ENCODE data around the gene LY6G5B. TPM values are rescaled to one million over a fixed set of nuclear protein-coding genes. Genes with fewer than 3 reads are reported as not detected.
"Not testable (repeated sequence)": the region's sequence is repeated elsewhere in the genome, so short reads cannot be mapped to it uniquely, and the experiment has no call there.

The LY6G5B gene
- total RNA-seq, 4 donors from 2014 or later = 0.10 to 9.3 (median 3.9) TPM

DNA sequence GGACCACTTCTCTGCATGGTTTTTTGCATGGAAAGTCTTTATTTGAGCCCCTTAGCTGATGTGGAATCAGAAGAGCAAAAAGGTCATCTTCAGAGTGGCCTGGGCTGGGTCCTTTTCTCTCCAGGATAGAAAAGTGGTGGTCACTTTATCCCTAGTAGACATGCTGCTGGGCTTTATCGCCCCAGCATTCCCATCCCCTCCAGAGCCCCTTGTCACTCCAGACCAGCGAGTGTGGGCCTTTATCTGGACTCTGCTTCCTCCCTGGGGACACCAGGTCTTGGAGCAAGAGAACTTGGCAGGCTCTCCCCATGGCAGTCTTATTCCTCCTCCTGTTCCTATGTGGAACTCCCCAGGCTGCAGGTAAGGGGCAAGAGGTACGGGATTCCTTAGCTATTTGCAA, 36.8 kb downstream of the LY6G5B start, which contains the start of gene LY6G6F:
Gene LY6G6F, plus strand, starts transcription at position 268 of the 400 bp plus-strand sequence. Its CDS starts 41 bp downstream, at position 309.
- H3K36me3 ChIP-seq = no peaks in the 10 kb centered on the region
- H3K4me1 ChIP-seq = peaks cover 4 to 16% (median 9%) of the 10 kb centered on the region in 3 donors
- peaks cover 8% of the 10 kb centered on the region for H3K27me3 ChIP-seq
- H3K4me3 ChIP-seq = no peak within 1 kb of the TSS
- no peaks in the 10 kb centered on the region for H3K9me3 ChIP-seq
- TF ChIP-seq EP300 (IDR thresholded peaks at IDR 0.05) (no peak), POLR2A (IDR thresholded peaks at IDR 0.05) (no peak), POLR2AphosphoS5 (IDR thresholded peaks at IDR 0.05) (no peak)
- TF ChIP-seq, protein P1, sequence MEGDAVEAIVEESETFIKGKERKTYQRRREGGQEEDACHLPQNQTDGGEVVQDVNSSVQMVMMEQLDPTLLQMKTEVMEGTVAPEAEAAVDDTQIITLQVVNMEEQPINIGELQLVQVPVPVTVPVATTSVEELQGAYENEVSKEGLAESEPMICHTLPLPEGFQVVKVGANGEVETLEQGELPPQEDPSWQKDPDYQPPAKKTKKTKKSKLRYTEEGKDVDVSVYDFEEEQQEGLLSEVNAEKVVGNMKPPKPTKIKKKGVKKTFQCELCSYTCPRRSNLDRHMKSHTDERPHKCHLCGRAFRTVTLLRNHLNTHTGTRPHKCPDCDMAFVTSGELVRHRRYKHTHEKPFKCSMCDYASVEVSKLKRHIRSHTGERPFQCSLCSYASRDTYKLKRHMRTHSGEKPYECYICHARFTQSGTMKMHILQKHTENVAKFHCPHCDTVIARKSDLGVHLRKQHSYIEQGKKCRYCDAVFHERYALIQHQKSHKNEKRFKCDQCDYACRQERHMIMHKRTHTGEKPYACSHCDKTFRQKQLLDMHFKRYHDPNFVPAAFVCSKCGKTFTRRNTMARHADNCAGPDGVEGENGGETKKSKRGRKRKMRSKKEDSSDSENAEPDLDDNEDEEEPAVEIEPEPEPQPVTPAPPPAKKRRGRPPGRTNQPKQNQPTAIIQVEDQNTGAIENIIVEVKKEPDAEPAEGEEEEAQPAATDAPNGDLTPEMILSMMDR (IDR thresholded peaks at IDR 0.05) = no peak
- H3K27ac ChIP-seq = no peak within 1 kb of the TSS
- no peak for ATAC-seq
- 60 to 80% methylated on average over 1 to 3 of the region's 3 CpGs for WGBS, 2 donors (ENCODE audit: low coverage in 1 of 2)

DNA sequence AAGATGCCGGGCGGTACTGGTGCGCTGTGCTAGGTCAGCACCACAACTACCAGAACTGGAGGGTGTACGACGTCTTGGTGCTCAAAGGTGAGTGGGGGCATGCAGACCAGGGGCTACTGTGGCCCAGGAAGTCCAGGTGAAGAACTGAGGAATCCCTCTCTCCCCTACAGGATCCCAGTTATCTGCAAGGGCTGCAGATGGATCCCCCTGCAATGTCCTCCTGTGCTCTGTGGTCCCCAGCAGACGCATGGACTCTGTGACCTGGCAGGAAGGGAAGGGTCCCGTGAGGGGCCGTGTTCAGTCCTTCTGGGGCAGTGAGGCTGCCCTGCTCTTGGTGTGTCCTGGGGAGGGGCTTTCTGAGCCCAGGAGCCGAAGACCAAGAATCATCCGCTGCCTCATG, 37.9 kb downstream of the LY6G5B start:
- Histone ChIP-seq H3K36me3 (no peaks in the 10 kb centered on the region), H3K27me3 (peaks cover 8% of the 10 kb centered on the region), H3K4me1 (peaks cover 0 to 7% (median 4%) of the 10 kb centered on the region in 3 donors), H3K9me3 (no peaks in the 10 kb centered on the region), H3K4me3 (no peak overlapping the region), H3K27ac (no peak overlapping the region)
- WGBS, 2 donors (ENCODE audit: low coverage in 1 of 2) = 100% methylated on average over 1 to 2 of the region's 10 CpGs
- TF ChIP-seq EP300 (IDR thresholded peaks at IDR 0.05) (no peak), POLR2AphosphoS5 (IDR thresholded peaks at IDR 0.05) (no peak), POLR2A (IDR thresholded peaks at IDR 0.05) (no peak)
- TF ChIP-seq, protein P1 (IDR thresholded peaks at IDR 0.05) = no peak
- ATAC-seq = no peak

- no peak for ATAC-seq
- Histone ChIP-seq H3K27ac (no peak overlapping the region), H3K4me3 (no peak overlapping the region), H3K4me1 (peaks cover 0 to 7% (median 4%) of the 10 kb centered on the region in 3 donors), H3K9me3 (no peaks in the 10 kb centered on the region), H3K36me3 (no peaks in the 10 kb centered on the region), H3K27me3 (peaks cover 8% of the 10 kb centered on the region)
- no peak for TF ChIP-seq EP300 (IDR thresholded peaks at IDR 0.05)
- TF ChIP-seq, protein P1 (IDR thresholded peaks at IDR 0.05) = no peak
- no peak for TF ChIP-seq POLR2A (IDR thresholded peaks at IDR 0.05)
- no peak for TF ChIP-seq POLR2AphosphoS5 (IDR thresholded peaks at IDR 0.05)
- 83 to 96% methylated on average over 2 to 3 of the region's 3 CpGs for WGBS, 2 donors (ENCODE audit: low coverage in 1 of 2)
Observed at GRCh38 chr6:31708224-31708623, 38.4 kb downstream of the LY6G5B start.

DNA sequence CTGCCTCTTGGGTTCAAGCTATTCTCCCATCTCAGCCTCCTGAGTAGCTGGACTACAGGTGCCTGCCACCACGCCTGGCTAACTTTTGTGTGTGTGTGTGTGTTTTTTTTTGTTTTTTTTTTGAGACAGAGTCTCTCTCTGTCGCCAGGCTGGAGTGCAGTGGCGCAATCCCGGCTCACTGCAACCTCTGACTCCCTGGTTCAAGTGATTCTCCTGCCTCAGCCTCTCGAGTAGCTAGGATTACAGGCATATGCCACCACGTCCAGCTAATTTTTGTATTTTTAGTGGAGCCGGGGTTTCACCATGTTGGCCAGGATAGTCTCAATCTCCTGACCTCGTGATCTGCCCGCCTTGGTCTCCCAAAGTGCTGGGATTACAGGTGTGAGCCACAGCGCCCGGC, 39.4 kb downstream of the LY6G5B start:
- not testable (repeated sequence) for H3K36me3 ChIP-seq, H3K4me3 ChIP-seq, H3K4me1 ChIP-seq, H3K27me3 ChIP-seq, H3K9me3 ChIP-seq, ATAC-seq, H3K27ac ChIP-seq
- WGBS, 2 donors (ENCODE audit: low coverage in 1 of 2) = 81% methylated on average over 5 of the region's 11 CpGs; no CpG with 5 or more reads in 1 of the 2 donors

- Histone ChIP-seq H3K27me3 (peaks cover 8% of the 10 kb centered on the region), H3K9me3 (no peaks in the 10 kb centered on the region), H3K4me1 (no peaks in the 10 kb centered on the region), H3K4me3 (no peak overlapping the region), H3K27ac (no peak overlapping the region), H3K36me3 (no peaks in the 10 kb centered on the region)
- TF ChIP-seq, protein P1 (IDR thresholded peaks at IDR 0.05) = no peak
- TF ChIP-seq POLR2AphosphoS5 (IDR thresholded peaks at IDR 0.05) (no peak), EP300 (IDR thresholded peaks at IDR 0.05) (no peak), POLR2A (IDR thresholded peaks at IDR 0.05) (no peak)
- no peak for ATAC-seq
- 55 to 58% methylated on average over 1 of the region's 5 CpGs for WGBS, 2 donors (ENCODE audit: low coverage in 1 of 2)
Observed at GRCh38 chr6:31710523-31711219, 40.9 kb downstream of the LY6G5B start.
